Adipocyte (in vitro differentiated cells): Measurements from ENCODE around the gene TNK1.
A peak's percentile ranks its signal among the peaks of the same experiment; 100 is the strongest.
"Not testable (repeated sequence)": the region's sequence is repeated elsewhere in the genome, so short reads cannot be mapped to it uniquely, and the experiment has no call there.

Experiments used
- DNase-seq: peaks from one replicate; pipeline ENCODE4 v3.0.0-alpha.2; 2015; ENCODE audit warnings: low read depth
- H3K27me3 ChIP-seq: replicated peaks from 2 replicates; pipeline ENCODE4 v1.7.0; 2013; ENCODE audit warnings: mild to moderate bottlenecking, low read length, moderate library complexity; ENCODE audit not compliant: control insufficient read depth, insufficient read depth
- H3K36me3 ChIP-seq: 2 replicates; pipeline ENCODE4 v1.7.0; 2013; ENCODE audit warnings: low read length, mild to moderate bottlenecking, moderate library complexity; ENCODE audit not compliant: control insufficient read depth, insufficient read depth, severe bottlenecking
- H3K4me1 ChIP-seq: 2 replicates; pipeline ENCODE4 v1.7.0; 2013; ENCODE audit warnings: mild to moderate bottlenecking, low read length, moderate library complexity; ENCODE audit not compliant: control insufficient read depth, insufficient read depth
- H3K4me3 ChIP-seq: 2 replicates; pipeline ENCODE4 v1.7.0; 2013; ENCODE audit warnings: mild to moderate bottlenecking, low read length, moderate library complexity
- H3K9ac ChIP-seq: 2 replicates; pipeline ENCODE4 v1.7.0; 2013; ENCODE audit warnings: mild to moderate bottlenecking, low read length, moderate library complexity
- H3K9me3 ChIP-seq: 2 replicates; pipeline ENCODE4 v1.7.0; 2013; ENCODE audit warnings: mild to moderate bottlenecking, low read length, moderate library complexity; ENCODE audit not compliant: control insufficient read depth

Gene TNK1

GRCh38 chr17:7356072-7356549 lies 24.8 kb upstream of the TNK1 start:
- Histone ChIP-seq H3K9ac (peak overlapping the region; percentile 27), H3K4me3 (no peak overlapping the region), H3K4me1 (peaks cover 31% of the 10 kb centered on the region), H3K9me3 (no peaks in the 10 kb centered on the region), H3K36me3 (no peaks in the 10 kb centered on the region), H3K27me3 (no peaks in the 10 kb centered on the region)
- peak; percentile 82 for DNase-seq

- Histone ChIP-seq H3K9ac (no peak overlapping the region), H3K4me3 (no peak overlapping the region), H3K9me3 (no peaks in the 10 kb centered on the region), H3K4me1 (peaks cover 31% of the 10 kb centered on the region), H3K36me3 (no peaks in the 10 kb centered on the region), H3K27me3 (no peaks in the 10 kb centered on the region)
- DNase-seq = no peak
Observed at GRCh38 chr17:7356756-7357155, 24.1 kb upstream of the TNK1 start.

GRCh38 chr17:7357381-7357780 lies 23.5 kb upstream of the TNK1 start:
- no peak overlapping the region for H3K9ac ChIP-seq
- no peak overlapping the region for H3K4me3 ChIP-seq
- peaks cover 30% of the 10 kb centered on the region for H3K4me1 ChIP-seq
- H3K9me3 ChIP-seq = no peaks in the 10 kb centered on the region
- no peaks in the 10 kb centered on the region for H3K36me3 ChIP-seq
- no peaks in the 10 kb centered on the region for H3K27me3 ChIP-seq
- DNase-seq = no peak

GRCh38 chr17:7361906-7362305 lies 19.0 kb upstream of the TNK1 start:
- Histone ChIP-seq H3K36me3 (no peaks in the 10 kb centered on the region), H3K27me3 (no peaks in the 10 kb centered on the region), H3K4me1 (peaks cover 9% of the 10 kb centered on the region), H3K4me3 (no peak overlapping the region), H3K9ac (no peak overlapping the region), H3K9me3 (no peaks in the 10 kb centered on the region)
- no peak for DNase-seq

- Histone ChIP-seq H3K4me1 (peaks cover 9% of the 10 kb centered on the region), H3K9ac (no peak overlapping the region), H3K4me3 (no peak overlapping the region), H3K9me3 (no peaks in the 10 kb centered on the region), H3K27me3 (no peaks in the 10 kb centered on the region), H3K36me3 (no peaks in the 10 kb centered on the region)
- no peak for DNase-seq
Observed at GRCh38 chr17:7363311-7363710, 17.6 kb upstream of the TNK1 start.

- not testable (repeated sequence) for DNase-seq, H3K9me3 ChIP-seq, H3K27me3 ChIP-seq, H3K36me3 ChIP-seq, H3K4me3 ChIP-seq, H3K9ac ChIP-seq, H3K4me1 ChIP-seq
Observed at GRCh38 chr17:7365963-7366362, 14.9 kb upstream of the TNK1 start.

GRCh38 chr17:7367083-7367482 lies 13.8 kb upstream of the TNK1 start:
- no peaks in the 10 kb centered on the region for H3K9me3 ChIP-seq
- no peaks in the 10 kb centered on the region for H3K36me3 ChIP-seq
- H3K4me1 ChIP-seq = peaks cover 9% of the 10 kb centered on the region
- DNase-seq = no peak
- no peak overlapping the region for H3K9ac ChIP-seq
- H3K27me3 ChIP-seq = peaks cover 6% of the 10 kb centered on the region
- no peak overlapping the region for H3K4me3 ChIP-seq

- H3K4me3 ChIP-seq = no peak overlapping the region
- DNase-seq = no peak
- H3K4me1 ChIP-seq = peaks cover 8% of the 10 kb centered on the region
- H3K9me3 ChIP-seq = no peaks in the 10 kb centered on the region
- no peaks in the 10 kb centered on the region for H3K36me3 ChIP-seq
- H3K27me3 ChIP-seq = peaks cover 6% of the 10 kb centered on the region
- no peak overlapping the region for H3K9ac ChIP-seq
Observed at GRCh38 chr17:7367918-7368598, 12.8 kb upstream of the TNK1 start.

- not testable (repeated sequence) for H3K4me3 ChIP-seq, H3K9me3 ChIP-seq, H3K36me3 ChIP-seq, H3K27me3 ChIP-seq, H3K4me1 ChIP-seq, DNase-seq, H3K9ac ChIP-seq
Observed at GRCh38 chr17:7368599-7368994, 12.3 kb upstream of the TNK1 start.

- H3K27me3 ChIP-seq = peaks cover 6% of the 10 kb centered on the region
- no peak for DNase-seq
Observed at GRCh38 chr17:7369825-7370224, 11.1 kb upstream of the TNK1 start.

GRCh38 chr17:7370853-7371252 lies 10.0 kb upstream of the TNK1 start:
- no peaks in the 10 kb centered on the region for H3K36me3 ChIP-seq
- peaks cover 6% of the 10 kb centered on the region for H3K27me3 ChIP-seq
- H3K9ac ChIP-seq = no peak overlapping the region
- DNase-seq = no peak
- H3K9me3 ChIP-seq = no peaks in the 10 kb centered on the region
- no peaks in the 10 kb centered on the region for H3K4me1 ChIP-seq
- H3K4me3 ChIP-seq = no peak overlapping the region

More at GRCh38 chr17:7369825-7370224, 11.1 kb upstream of the TNK1 start:
- Histone ChIP-seq H3K36me3 (no peaks in the 10 kb centered on the region), H3K9me3 (no peaks in the 10 kb centered on the region), H3K9ac (no peak overlapping the region), H3K4me1 (no peaks in the 10 kb centered on the region), H3K4me3 (no peak overlapping the region)

- H3K4me1 ChIP-seq = no peaks in the 10 kb centered on the region
- DNase-seq = no peak
- H3K4me3 ChIP-seq = no peak overlapping the region
- no peaks in the 10 kb centered on the region for H3K36me3 ChIP-seq
- peaks cover 4% of the 10 kb centered on the region for H3K9me3 ChIP-seq
- H3K9ac ChIP-seq = no peak overlapping the region
- H3K27me3 ChIP-seq = peaks cover 6% of the 10 kb centered on the region
Observed at GRCh38 chr17:7374353-7374752, 6.5 kb upstream of the TNK1 start.
